Type B pancreatic cell (in vitro differentiated cells): Measurements from ENCODE around the gene TSPO. TPM values are rescaled to one million over a fixed set of nuclear protein-coding genes. Genes with fewer than 3 reads are reported as not detected.

Source experiments
- DNase-seq: peaks from one replicate; pipeline ENCODE4 v3.0.0; 2021; ENCODE audit warnings: mixed read lengths; ENCODE audit not compliant: unreplicated experiment; ENCODE audit errors: extremely low spot score
- H3K27ac Mint-ChIP-seq: 2 replicates; pipeline ENCODE4 v1.8.0; 2021; ENCODE audit warnings: mild to moderate bottlenecking, mixed read lengths
- H3K27me3 Mint-ChIP-seq: 2 replicates; pipeline ENCODE4 v1.8.0; 2021; ENCODE audit warnings: mixed read lengths
- H3K36me3 Mint-ChIP-seq: 2 replicates; pipeline ENCODE4 v1.8.0; 2021; ENCODE audit warnings: mixed read lengths
- H3K4me1 Mint-ChIP-seq: one replicate; pipeline ENCODE4 v1.8.0; 2021; ENCODE audit warnings: mixed read lengths; ENCODE audit not compliant: unreplicated experiment
- H3K4me3 Mint-ChIP-seq: 2 replicates; pipeline ENCODE4 v1.8.0; 2021; ENCODE audit warnings: mild to moderate bottlenecking, mixed read lengths
- H3K9me3 Mint-ChIP-seq: 2 replicates; pipeline ENCODE4 v1.8.0; 2021; ENCODE audit warnings: mixed read lengths
- CTCF ChIP-seq: fragments of 200-600 bp; sonication (generic); conservative IDR thresholded peaks from 2 replicates; pipeline ENCODE4 v1.5.0; 2021; ENCODE audit warnings: antibody characterized with exemption, mild to moderate bottlenecking
- total RNA-seq: library from RNA; stranded (reverse); gene quantifications from 2 replicates; pipeline ENCODE4 v1.2.1, GENCODE V29; 2021; ENCODE audit warnings: low replicate concordance

Gene TSPO
- total RNA-seq, 1 donor from 2014 or later: 16.9 TPM

GRCh38 chr22:43170131-43170480 lies 18.7 kb downstream of the TSPO start:
- no peak for TF ChIP-seq CTCF
- H3K4me3 Mint-ChIP-seq: no peak overlapping the region
- no peaks in the 10 kb centered on the region for H3K36me3 Mint-ChIP-seq
- DNase-seq: no peak
- H3K4me1 Mint-ChIP-seq: no peaks in the 10 kb centered on the region
- no peaks in the 10 kb centered on the region for H3K9me3 Mint-ChIP-seq
- no peaks in the 10 kb centered on the region for H3K27me3 Mint-ChIP-seq
- H3K27ac Mint-ChIP-seq: no peak overlapping the region

GRCh38 chr22:43171019-43171491 lies 19.7 kb downstream of the TSPO start:
- Mint-ChIP-seq H3K9me3 (no peaks in the 10 kb centered on the region), H3K36me3 (no peaks in the 10 kb centered on the region), H3K27me3 (no peaks in the 10 kb centered on the region), H3K4me3 (no peak overlapping the region), H3K4me1 (no peaks in the 10 kb centered on the region), H3K27ac (no peak overlapping the region)
- DNase-seq: no peak
- TF ChIP-seq CTCF: no peak

GRCh38 chr22:43171607-43172006 lies 20.2 kb downstream of the TSPO start:
- no peak overlapping the region for H3K27ac Mint-ChIP-seq
- no peaks in the 10 kb centered on the region for H3K4me1 Mint-ChIP-seq
- no peak for TF ChIP-seq CTCF
- no peak overlapping the region for H3K4me3 Mint-ChIP-seq
- no peaks in the 10 kb centered on the region for H3K27me3 Mint-ChIP-seq
- DNase-seq: no peak
- H3K36me3 Mint-ChIP-seq: no peaks in the 10 kb centered on the region
- no peaks in the 10 kb centered on the region for H3K9me3 Mint-ChIP-seq

- Mint-ChIP-seq H3K27ac (no peak overlapping the region), H3K27me3 (no peaks in the 10 kb centered on the region), H3K36me3 (no peaks in the 10 kb centered on the region), H3K9me3 (no peaks in the 10 kb centered on the region), H3K4me1 (no peaks in the 10 kb centered on the region), H3K4me3 (no peak overlapping the region)
- no peak for TF ChIP-seq CTCF
- no peak for DNase-seq
Observed at GRCh38 chr22:43172191-43172590, 20.8 kb downstream of the TSPO start.

- Mint-ChIP-seq H3K27ac (no peak overlapping the region), H3K9me3 (no peaks in the 10 kb centered on the region), H3K27me3 (no peaks in the 10 kb centered on the region), H3K4me1 (no peaks in the 10 kb centered on the region), H3K36me3 (peaks cover under 1% of the 10 kb centered on the region), H3K4me3 (no peak overlapping the region)
- TF ChIP-seq CTCF: no peak
- no peak for DNase-seq
Observed at GRCh38 chr22:43173566-43173965, 22.2 kb downstream of the TSPO start.
